ENCODE data around the gene SNRPA1. TPM values are rescaled to one million over a fixed set of nuclear protein-coding genes. Genes with fewer than 3 reads are reported as not detected.

SNRPA1 gene
- total RNA-seq, 4 donors from 2014 or later: 29.7 to 57.1 (median 47.5) TPM

GRCh38 chr15:101283931-101284330 lies 11.1 kb downstream of the SNRPA1 start:
- no peak overlapping the region for H3K27ac ChIP-seq
- 56 to 66% methylated on average over 6 of the region's 6 CpGs for WGBS, 2 donors
- no peaks in the 10 kb centered on the region for H3K9me3 ChIP-seq
- intact Hi-C loops (cut with DNase I): no loop called here
- H3K27me3 ChIP-seq: no peaks in the 10 kb centered on the region
- peaks cover 3 to 99% (median 24%) of the 10 kb centered on the region in 3 donors for H3K36me3 ChIP-seq
- no peak for TF ChIP-seq CTCF (IDR thresholded peaks at IDR 0.05)
- TF ChIP-seq POLR2A (IDR thresholded peaks at IDR 0.05): no peak
- H3K4me1 ChIP-seq: peaks cover 0 to 8% (median 0%) of the 10 kb centered on the region in 3 donors
- H3K4me3 ChIP-seq: no peak overlapping the region
- DNase-seq: no peak

- Histone ChIP-seq H3K9me3 (no peaks in the 10 kb centered on the region), H3K36me3 (peaks cover 3 to 65% (median 12%) of the 10 kb centered on the region in 3 donors), H3K27me3 (no peaks in the 10 kb centered on the region), H3K27ac (no peak overlapping the region), H3K4me3 (no peak overlapping the region), H3K4me1 (peaks cover 5 to 22% (median 15%) of the 10 kb centered on the region in 3 donors)
- no peak for DNase-seq
- no peak for TF ChIP-seq POLR2A (IDR thresholded peaks at IDR 0.05)
- TF ChIP-seq CTCF (IDR thresholded peaks at IDR 0.05): no peak
- intact Hi-C loops (cut with DNase I): no loop called here
- 75 to 90% methylated on average over 2 of the region's 2 CpGs for WGBS, 2 donors
These were observed 15.0 kb downstream of the SNRPA1 start for GRCh38 chr15:101280007-101280406.

GRCh38 chr15:101277943-101278564 lies 17.0 kb downstream of the SNRPA1 start:
- no peak for DNase-seq
- Histone ChIP-seq H3K4me3 (peak overlapping the region; percentile 65 to 89 (median 76)), H3K27ac (peak overlapping the region; percentile 91 to 97 (median 93)), H3K27me3 (no peaks in the 10 kb centered on the region), H3K36me3 (peaks cover 14 to 65% (median 22%) of the 10 kb centered on the region in 3 donors), H3K9me3 (no peaks in the 10 kb centered on the region), H3K4me1 (peaks cover 5 to 22% (median 15%) of the 10 kb centered on the region in 3 donors)
- intact Hi-C loops (cut with DNase I): no loop called here
- TF ChIP-seq POLR2A (IDR thresholded peaks at IDR 0.05) (no peak), CTCF (IDR thresholded peaks at IDR 0.05) (no peak)
- 80 to 84% methylated on average over 12 of the region's 12 CpGs for WGBS, 2 donors

- TF ChIP-seq POLR2A (IDR thresholded peaks at IDR 0.05) (peak in 3 of 4 donors; percentile 91 to 97 (median 97)), CTCF (IDR thresholded peaks at IDR 0.05) (peak in 2 of 6 experiments; percentile 3 to 44)
These were observed 17.8 kb downstream of the SNRPA1 start, which contains the start of gene SELENOS for GRCh38 chr15:101277038-101277822. Gene SELENOS (minus strand): TSS chr15:101277485. CDS start chr15:101277417, 68 bp downstream.

More at GRCh38 chr15:101277038-101277822, 17.8 kb downstream of the SNRPA1 start, which contains the start of gene SELENOS:
- Histone ChIP-seq H3K27me3 (no peaks in the 10 kb centered on the region), H3K36me3 (peaks cover 17 to 65% (median 29%) of the 10 kb centered on the region in 3 donors), H3K9me3 (no peaks in the 10 kb centered on the region), H3K27ac (peak within 1 kb of the TSS; percentile 91 to 97 (median 93)), H3K4me1 (peaks cover 5 to 22% (median 15%) of the 10 kb centered on the region in 3 donors), H3K4me3 (peak within 1 kb of the TSS; percentile 65 to 89 (median 76))
- peak; percentile 29 for DNase-seq
- 1 to 3% methylated on average over 9 to 28 of the region's 91 CpGs for WGBS, 2 donors
- intact Hi-C loops (cut with DNase I): no loop called here
